Measurements from ENCODE around the gene FAAP20.
A peak's percentile ranks its signal among the peaks of the same experiment; 100 is the strongest.

The FAAP20 gene

DNA sequence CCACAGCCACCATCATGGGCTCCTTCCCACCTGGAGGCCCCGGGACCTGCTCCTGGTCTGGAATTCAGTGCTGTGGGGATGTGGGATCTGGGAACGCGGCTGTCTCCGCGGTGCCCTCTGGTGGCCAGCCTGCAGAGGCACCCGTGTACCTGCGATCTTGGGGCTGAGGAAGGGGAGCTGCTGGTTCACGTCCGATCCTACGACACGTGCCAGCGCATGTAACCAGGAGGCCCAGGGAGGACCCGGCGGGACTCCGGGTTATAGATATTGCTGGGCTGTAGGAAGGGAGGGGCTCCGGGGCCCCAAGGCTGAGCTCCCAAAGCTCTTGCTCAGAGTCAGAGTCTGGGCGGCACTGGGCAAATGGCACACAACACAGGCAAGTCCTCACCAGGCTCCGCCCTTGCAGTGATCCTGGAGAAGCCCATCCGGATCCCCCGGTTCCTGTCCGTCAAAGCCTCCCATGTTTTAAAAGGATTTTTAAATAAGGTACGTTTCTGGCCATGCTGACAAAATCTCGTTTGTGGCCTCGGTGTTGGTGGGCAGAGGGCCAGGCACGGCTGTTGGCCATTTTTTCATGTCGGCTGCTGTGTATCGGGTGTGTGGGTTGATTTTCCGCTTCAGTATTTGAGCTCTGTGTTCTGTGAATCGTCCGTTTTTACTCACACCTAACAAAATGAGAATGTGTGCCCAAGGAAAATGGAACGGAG, 20.1 kb downstream of the FAAP20 start:
- H2AFZ ChIP-seq (ENCODE audit: low read length, unreplicated experiment) = peak overlapping the region; percentile 97
- no peaks in the 10 kb centered on the region for H3K27me3 ChIP-seq (ENCODE audit: insufficient read depth, low read length)
- H3K79me2 ChIP-seq (ENCODE audit: control insufficient read depth, insufficient read depth, low read length, unreplicated experiment) = no peaks in the 10 kb centered on the region
- H3K27ac ChIP-seq (ENCODE audit: low read depth, low read length) = no peak overlapping the region
- H3K4me3 ChIP-seq (ENCODE audit: low read depth, low read length) = peak overlapping the region; percentile 74
- no peaks in the 10 kb centered on the region for H3K36me3 ChIP-seq (ENCODE audit: insufficient read depth, low read length)
- no peaks in the 10 kb centered on the region for H3K4me1 ChIP-seq (ENCODE audit: control insufficient read depth, insufficient read depth, low read length, unreplicated experiment)

DNA sequence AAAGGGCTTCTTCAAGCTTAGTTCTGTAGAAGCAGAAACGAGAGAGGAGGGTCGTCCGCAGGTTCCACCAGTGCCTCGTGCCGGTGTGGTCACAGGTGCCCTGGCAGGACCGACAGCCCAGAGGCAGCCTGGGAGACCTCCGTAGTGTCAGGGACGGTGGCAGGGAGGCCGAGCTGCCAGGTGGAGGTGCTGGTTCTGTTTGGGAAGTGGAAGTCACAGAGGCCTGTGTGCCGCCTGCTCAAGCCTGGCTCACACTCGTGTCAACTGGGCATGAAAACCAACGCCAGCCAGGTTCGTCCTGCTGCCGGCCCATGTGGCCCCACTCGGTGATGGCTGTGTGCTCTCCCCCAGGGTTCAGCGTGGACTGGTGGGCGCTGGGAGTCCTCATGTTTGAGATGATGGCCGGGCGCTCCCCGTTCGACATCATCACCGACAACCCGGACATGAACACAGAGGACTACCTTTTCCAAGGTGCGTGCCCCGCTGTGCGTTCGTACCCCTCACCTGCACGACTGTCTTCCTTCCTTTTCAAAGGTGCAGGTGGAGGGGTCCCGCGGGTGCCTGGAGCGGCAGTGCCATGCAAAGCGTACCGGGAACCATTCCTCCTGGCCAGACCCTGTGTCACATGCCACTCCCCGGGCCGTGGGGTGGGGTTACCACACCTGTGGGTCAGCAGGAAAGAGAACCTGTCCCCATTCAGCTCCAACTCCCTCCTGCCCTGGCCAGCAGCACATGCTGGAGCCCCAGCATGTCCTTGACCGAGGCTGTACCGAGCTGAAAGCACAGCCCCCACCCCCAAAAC, 20.8 kb downstream of the FAAP20 start:
- no peaks in the 10 kb centered on the region for H3K4me1 ChIP-seq (ENCODE audit: control insufficient read depth, insufficient read depth, low read length, unreplicated experiment)
- no peaks in the 10 kb centered on the region for H3K79me2 ChIP-seq (ENCODE audit: control insufficient read depth, insufficient read depth, low read length, unreplicated experiment)
- H3K4me3 ChIP-seq (ENCODE audit: low read depth, low read length) = peak overlapping the region; percentile 74
- H3K27me3 ChIP-seq (ENCODE audit: insufficient read depth, low read length) = no peaks in the 10 kb centered on the region
- H3K36me3 ChIP-seq (ENCODE audit: insufficient read depth, low read length) = no peaks in the 10 kb centered on the region
- H2AFZ ChIP-seq (ENCODE audit: low read length, unreplicated experiment) = no peak overlapping the region
- H3K27ac ChIP-seq (ENCODE audit: low read depth, low read length) = no peak overlapping the region

DNA sequence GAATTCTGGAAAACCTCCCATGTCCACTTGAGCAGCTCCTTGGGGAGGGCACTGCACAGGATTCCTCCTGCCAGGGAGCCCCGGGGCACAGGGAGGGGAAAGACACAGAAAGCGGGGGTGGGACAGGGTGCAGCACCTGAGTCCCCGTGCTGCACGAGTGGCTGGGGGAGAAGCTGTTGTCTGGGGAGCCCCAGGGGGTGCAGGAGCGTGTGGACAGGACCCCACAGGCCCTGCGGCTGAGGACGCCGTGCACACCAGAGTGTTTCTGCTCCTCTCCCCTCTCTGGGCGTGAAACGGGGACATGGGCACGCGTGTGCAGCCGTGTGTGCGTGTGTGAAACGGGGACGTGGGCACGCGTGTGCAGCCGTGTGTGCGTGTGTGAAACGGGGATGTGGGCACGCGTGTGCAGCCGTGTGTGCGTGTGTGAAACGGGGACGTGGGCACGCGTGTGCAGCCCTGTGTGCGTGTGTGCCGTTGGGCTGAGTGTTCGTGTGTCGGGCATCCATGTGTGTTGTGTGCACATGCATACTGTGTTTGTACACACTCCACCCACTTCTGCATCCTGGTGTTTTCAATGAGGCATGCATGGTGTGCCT, 21.9 kb downstream of the FAAP20 start:
- no peaks in the 10 kb centered on the region for H3K4me1 ChIP-seq (ENCODE audit: control insufficient read depth, insufficient read depth, low read length, unreplicated experiment)
- H3K27me3 ChIP-seq (ENCODE audit: insufficient read depth, low read length) = no peaks in the 10 kb centered on the region
- no peaks in the 10 kb centered on the region for H3K36me3 ChIP-seq (ENCODE audit: insufficient read depth, low read length)
- no peak overlapping the region for H3K27ac ChIP-seq (ENCODE audit: low read depth, low read length)
- H3K4me3 ChIP-seq (ENCODE audit: low read depth, low read length) = no peak overlapping the region
- no peak overlapping the region for H2AFZ ChIP-seq (ENCODE audit: low read length, unreplicated experiment)
- H3K79me2 ChIP-seq (ENCODE audit: control insufficient read depth, insufficient read depth, low read length, unreplicated experiment) = no peaks in the 10 kb centered on the region

DNA sequence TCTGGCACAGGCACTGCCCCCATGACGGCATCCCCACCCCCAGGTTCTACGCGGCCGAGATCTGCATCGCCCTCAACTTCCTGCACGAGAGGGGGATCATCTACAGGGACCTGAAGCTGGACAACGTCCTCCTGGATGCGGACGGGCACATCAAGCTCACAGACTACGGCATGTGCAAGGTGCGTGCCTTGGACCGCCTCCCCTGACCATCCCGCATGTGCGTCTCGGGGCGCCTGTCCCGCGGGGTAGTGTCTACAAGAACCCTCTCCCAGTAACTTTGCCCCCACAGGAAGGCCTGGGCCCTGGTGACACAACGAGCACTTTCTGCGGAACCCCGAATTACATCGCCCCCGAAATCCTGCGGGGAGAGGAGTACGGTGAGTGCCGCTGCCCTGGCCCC, 22.6 kb downstream of the FAAP20 start:
- Histone ChIP-seq H3K36me3 (ENCODE audit: insufficient read depth, low read length) (no peaks in the 10 kb centered on the region), H2AFZ (ENCODE audit: low read length, unreplicated experiment) (no peak overlapping the region), H3K4me3 (ENCODE audit: low read depth, low read length) (no peak overlapping the region), H3K4me1 (ENCODE audit: control insufficient read depth, insufficient read depth, low read length, unreplicated experiment) (no peaks in the 10 kb centered on the region), H3K27ac (ENCODE audit: low read depth, low read length) (no peak overlapping the region), H3K27me3 (ENCODE audit: insufficient read depth, low read length) (no peaks in the 10 kb centered on the region), H3K79me2 (ENCODE audit: control insufficient read depth, insufficient read depth, low read length, unreplicated experiment) (no peaks in the 10 kb centered on the region)

DNA sequence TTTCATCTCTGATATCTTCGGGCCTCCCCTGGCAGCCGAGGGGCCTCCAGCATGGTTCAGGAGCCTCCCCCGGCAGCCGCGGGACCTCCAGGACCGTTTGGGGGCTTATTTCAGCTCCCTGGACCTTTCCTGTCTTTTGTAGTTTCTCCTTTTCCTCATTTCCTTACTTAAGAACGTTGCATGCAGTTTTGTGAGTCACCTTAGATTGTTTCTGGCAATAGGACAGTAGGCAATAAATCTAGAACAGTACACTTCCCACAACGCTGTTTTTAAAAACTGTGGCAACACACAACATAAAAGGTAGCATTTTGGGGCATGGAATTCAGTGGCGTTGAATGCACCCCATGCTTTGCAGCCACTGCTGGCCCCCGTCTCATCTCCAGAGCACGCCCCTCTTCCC, 24.4 kb downstream of the FAAP20 start:
- no peaks in the 10 kb centered on the region for H3K79me2 ChIP-seq (ENCODE audit: control insufficient read depth, insufficient read depth, low read length, unreplicated experiment)
- H3K27ac ChIP-seq (ENCODE audit: low read depth, low read length) = no peak overlapping the region
- no peaks in the 10 kb centered on the region for H3K27me3 ChIP-seq (ENCODE audit: insufficient read depth, low read length)
- no peak overlapping the region for H2AFZ ChIP-seq (ENCODE audit: low read length, unreplicated experiment)
- no peaks in the 10 kb centered on the region for H3K36me3 ChIP-seq (ENCODE audit: insufficient read depth, low read length)
- H3K4me3 ChIP-seq (ENCODE audit: low read depth, low read length) = no peak overlapping the region
- no peaks in the 10 kb centered on the region for H3K4me1 ChIP-seq (ENCODE audit: control insufficient read depth, insufficient read depth, low read length, unreplicated experiment)

DNA sequence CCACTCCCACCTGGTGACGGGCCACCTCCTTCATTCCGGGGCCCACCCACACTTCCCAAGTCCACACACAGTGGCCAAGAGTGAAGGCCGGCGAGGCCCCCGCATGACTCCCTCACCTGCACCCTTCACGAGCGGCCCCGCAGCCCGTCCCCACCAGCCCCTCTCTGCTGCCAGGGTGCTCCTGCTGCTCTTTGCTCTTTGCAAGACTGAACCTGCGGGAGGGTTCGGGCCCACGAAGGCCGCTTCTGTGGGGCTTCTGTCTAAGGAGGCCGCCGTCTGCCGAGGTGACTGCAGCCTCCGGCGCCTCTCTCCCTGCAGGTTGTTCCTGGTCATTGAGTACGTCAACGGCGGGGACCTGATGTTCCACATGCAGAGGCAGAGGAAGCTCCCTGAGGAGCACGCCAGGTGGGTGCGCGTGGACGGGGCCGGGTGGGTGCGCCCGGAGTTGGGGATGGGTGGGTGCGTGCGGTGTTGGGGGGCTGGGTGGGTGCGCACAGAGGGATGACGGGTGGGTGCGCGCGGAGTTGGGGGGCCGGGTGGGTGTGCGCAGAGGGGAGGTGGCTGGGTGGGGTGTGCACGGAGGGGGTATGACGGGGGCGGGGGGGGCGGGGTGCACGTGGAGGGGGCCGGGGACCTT, 25.3 kb downstream of the FAAP20 start:
- Histone ChIP-seq H2AFZ (ENCODE audit: low read length, unreplicated experiment) (no peak overlapping the region), H3K4me1 (ENCODE audit: control insufficient read depth, insufficient read depth, low read length, unreplicated experiment) (no peaks in the 10 kb centered on the region), H3K27me3 (ENCODE audit: insufficient read depth, low read length) (no peaks in the 10 kb centered on the region), H3K4me3 (ENCODE audit: low read depth, low read length) (no peak overlapping the region), H3K36me3 (ENCODE audit: insufficient read depth, low read length) (no peaks in the 10 kb centered on the region), H3K79me2 (ENCODE audit: control insufficient read depth, insufficient read depth, low read length, unreplicated experiment) (no peaks in the 10 kb centered on the region), H3K27ac (ENCODE audit: low read depth, low read length) (no peak overlapping the region)

DNA sequence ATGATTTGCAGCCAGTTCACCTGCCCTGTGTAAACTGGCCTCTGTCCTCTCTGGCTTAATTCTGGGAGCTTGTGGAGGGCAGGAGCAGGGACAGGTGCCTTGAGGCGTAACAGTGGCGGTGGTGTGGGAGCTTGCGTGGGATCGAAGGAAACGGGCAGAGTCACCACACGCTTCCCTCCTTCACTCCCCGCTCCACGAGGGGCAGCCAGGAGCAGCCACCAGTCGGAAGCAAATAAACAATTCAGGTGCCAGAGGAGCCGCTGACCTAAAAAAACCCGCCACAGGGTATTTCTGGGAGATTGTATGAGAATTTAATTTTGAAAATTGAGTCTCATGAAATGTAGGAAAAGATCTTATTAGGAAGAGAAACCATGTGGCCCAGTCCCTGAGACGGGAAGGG, 26.0 kb downstream of the FAAP20 start:
- no peaks in the 10 kb centered on the region for H3K4me1 ChIP-seq (ENCODE audit: control insufficient read depth, insufficient read depth, low read length, unreplicated experiment)
- H3K79me2 ChIP-seq (ENCODE audit: control insufficient read depth, insufficient read depth, low read length, unreplicated experiment) = no peaks in the 10 kb centered on the region
- no peak overlapping the region for H3K27ac ChIP-seq (ENCODE audit: low read depth, low read length)
- H3K27me3 ChIP-seq (ENCODE audit: insufficient read depth, low read length) = no peaks in the 10 kb centered on the region
- no peak overlapping the region for H3K4me3 ChIP-seq (ENCODE audit: low read depth, low read length)
- no peak overlapping the region for H2AFZ ChIP-seq (ENCODE audit: low read length, unreplicated experiment)
- H3K36me3 ChIP-seq (ENCODE audit: insufficient read depth, low read length) = no peaks in the 10 kb centered on the region

DNA sequence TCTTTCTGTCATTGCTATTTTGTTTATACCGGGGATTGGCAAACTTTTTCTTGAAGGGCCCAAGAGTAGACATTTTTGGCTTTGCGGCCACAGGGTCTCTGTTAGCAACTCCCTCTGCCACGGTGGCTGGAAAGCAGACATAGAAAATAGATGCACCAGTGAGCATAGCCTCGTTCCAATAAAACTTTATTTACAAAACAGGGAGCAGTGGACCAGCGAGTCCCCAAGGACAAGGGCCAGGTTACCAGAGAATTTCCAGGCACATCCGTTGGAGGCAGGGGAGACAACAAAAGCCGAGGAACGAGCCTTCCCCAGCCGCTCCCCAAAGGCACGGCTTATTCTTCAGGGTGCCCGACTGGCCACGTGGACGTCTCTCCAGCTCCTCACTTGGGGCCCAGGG, 26.5 kb downstream of the FAAP20 start:
- H3K4me3 ChIP-seq (ENCODE audit: low read depth, low read length) = no peak overlapping the region
- H3K27me3 ChIP-seq (ENCODE audit: insufficient read depth, low read length) = no peaks in the 10 kb centered on the region

DNA sequence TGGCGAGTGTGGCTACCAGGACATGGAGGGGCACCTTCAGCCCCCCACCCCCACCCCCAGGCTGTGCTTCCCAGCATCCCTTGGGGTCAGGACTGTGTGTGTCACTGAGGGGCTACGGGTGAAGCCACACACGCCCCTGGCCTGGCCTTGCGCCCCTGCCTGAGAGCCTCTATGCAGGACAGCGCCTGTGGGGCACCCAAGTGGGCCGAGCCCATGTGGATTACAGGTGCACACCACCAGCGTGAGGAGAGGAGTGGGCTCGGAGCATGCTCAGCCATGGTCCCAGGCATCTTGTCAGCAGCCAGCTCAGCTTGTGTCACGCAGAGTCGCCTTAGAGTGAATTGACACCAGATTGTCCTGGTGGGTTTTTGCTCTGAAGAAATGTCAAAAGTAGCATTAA, 27.9 kb downstream of the FAAP20 start:
- no peaks in the 10 kb centered on the region for H3K79me2 ChIP-seq (ENCODE audit: control insufficient read depth, insufficient read depth, low read length, unreplicated experiment)
- H3K4me1 ChIP-seq (ENCODE audit: control insufficient read depth, insufficient read depth, low read length, unreplicated experiment) = no peaks in the 10 kb centered on the region
- no peak overlapping the region for H3K27ac ChIP-seq (ENCODE audit: low read depth, low read length)
- no peak overlapping the region for H2AFZ ChIP-seq (ENCODE audit: low read length, unreplicated experiment)
- H3K4me3 ChIP-seq (ENCODE audit: low read depth, low read length) = no peak overlapping the region
- H3K36me3 ChIP-seq (ENCODE audit: insufficient read depth, low read length) = no peaks in the 10 kb centered on the region
- no peaks in the 10 kb centered on the region for H3K27me3 ChIP-seq (ENCODE audit: insufficient read depth, low read length)

More for the DNA sequence above, 26.5 kb downstream of the FAAP20 start:
- Histone ChIP-seq H3K79me2 (ENCODE audit: control insufficient read depth, insufficient read depth, low read length, unreplicated experiment) (no peaks in the 10 kb centered on the region), H2AFZ (ENCODE audit: low read length, unreplicated experiment) (no peak overlapping the region), H3K27ac (ENCODE audit: low read depth, low read length) (no peak overlapping the region), H3K4me1 (ENCODE audit: control insufficient read depth, insufficient read depth, low read length, unreplicated experiment) (no peaks in the 10 kb centered on the region), H3K36me3 (ENCODE audit: insufficient read depth, low read length) (no peaks in the 10 kb centered on the region)

DNA sequence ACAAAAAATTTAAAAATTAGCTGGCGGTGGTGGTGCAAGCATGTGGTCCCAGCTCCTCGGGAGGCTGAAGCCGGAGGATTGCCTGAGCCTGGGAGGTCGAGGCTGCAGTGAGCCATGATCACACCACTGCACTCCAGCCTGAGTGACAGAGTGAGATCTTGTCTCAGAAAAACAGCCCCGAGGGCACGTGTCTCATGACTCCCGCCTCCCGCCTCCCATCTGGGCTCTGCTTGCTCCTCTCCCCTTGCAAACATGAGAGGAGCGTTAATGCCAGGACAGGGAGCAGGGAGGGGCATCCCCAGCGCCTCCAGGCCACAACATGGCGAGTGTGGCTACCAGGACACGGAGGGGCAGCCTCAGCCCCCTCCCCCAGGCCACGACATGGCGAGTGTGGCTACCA, 28.3 kb downstream of the FAAP20 start:
- Histone ChIP-seq H3K27me3 (ENCODE audit: insufficient read depth, low read length) (no peaks in the 10 kb centered on the region), H2AFZ (ENCODE audit: low read length, unreplicated experiment) (no peak overlapping the region), H3K27ac (ENCODE audit: low read depth, low read length) (no peak overlapping the region), H3K4me3 (ENCODE audit: low read depth, low read length) (no peak overlapping the region), H3K4me1 (ENCODE audit: control insufficient read depth, insufficient read depth, low read length, unreplicated experiment) (no peaks in the 10 kb centered on the region), H3K36me3 (ENCODE audit: insufficient read depth, low read length) (no peaks in the 10 kb centered on the region), H3K79me2 (ENCODE audit: control insufficient read depth, insufficient read depth, low read length, unreplicated experiment) (no peaks in the 10 kb centered on the region)

All from ACC112 (cell line).